A673 (cell line): ENCODE measurements around the gene CCDC120.

Experiments used
- EZH2 ChIP-seq: fragments of 200-600 bp; sonication (generic); IDR thresholded peaks from 2 replicates; pipeline ENCODE4 v1.6.1; 2017; ENCODE audit warnings: borderline replicate concordance, low read depth, mild to moderate bottlenecking, mixed read lengths, antibody characterized with exemption, low read length; ENCODE audit not compliant: poor library complexity, severe bottlenecking
- TF ChIP-seq, protein P1 (sequence below): fragments of 300-800, 200-600 bp; sonication (generic); conservative IDR thresholded peaks from 2 replicates; pipeline ENCODE4 v1.5.1; 2017; ENCODE audit warnings: low read depth, mild to moderate bottlenecking, antibody characterized with exemption, low read length, moderate library complexity, mixed read lengths

DNA sequence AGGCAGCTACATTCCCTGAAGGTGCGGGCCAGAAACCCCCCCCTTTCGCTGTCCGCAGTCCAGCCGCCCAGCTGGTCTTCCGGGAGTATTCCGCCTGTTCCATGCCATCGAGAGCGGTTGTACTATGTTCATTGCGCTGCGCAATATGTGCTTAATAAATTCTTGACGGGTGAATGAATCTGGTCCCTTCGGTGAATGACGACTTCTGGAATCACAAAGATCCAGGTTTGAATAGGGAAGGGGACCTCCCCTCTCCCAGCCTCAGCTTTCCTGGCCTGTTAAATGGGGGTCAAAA is 14.9 kb upstream of the CCDC120 start:
- TF ChIP-seq, protein P1, sequence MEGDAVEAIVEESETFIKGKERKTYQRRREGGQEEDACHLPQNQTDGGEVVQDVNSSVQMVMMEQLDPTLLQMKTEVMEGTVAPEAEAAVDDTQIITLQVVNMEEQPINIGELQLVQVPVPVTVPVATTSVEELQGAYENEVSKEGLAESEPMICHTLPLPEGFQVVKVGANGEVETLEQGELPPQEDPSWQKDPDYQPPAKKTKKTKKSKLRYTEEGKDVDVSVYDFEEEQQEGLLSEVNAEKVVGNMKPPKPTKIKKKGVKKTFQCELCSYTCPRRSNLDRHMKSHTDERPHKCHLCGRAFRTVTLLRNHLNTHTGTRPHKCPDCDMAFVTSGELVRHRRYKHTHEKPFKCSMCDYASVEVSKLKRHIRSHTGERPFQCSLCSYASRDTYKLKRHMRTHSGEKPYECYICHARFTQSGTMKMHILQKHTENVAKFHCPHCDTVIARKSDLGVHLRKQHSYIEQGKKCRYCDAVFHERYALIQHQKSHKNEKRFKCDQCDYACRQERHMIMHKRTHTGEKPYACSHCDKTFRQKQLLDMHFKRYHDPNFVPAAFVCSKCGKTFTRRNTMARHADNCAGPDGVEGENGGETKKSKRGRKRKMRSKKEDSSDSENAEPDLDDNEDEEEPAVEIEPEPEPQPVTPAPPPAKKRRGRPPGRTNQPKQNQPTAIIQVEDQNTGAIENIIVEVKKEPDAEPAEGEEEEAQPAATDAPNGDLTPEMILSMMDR: no peak
- TF ChIP-seq EZH2: no peak
